H1 (cell line): ENCODE data around the gene C1orf21. TPM values are rescaled to one million over a fixed set of nuclear protein-coding genes. Genes with fewer than 3 reads are reported as not detected.

Experiments
- CTCF ChIA-PET: fragments of 300-600 bp; sonication (Branson Sonifier 250); formaldehyde crosslinking; loops from one replicate; lab custom pipeline; 2021; ENCODE audit not compliant: partially characterized antibody; lab: Charles Lee
- POLR2A ChIA-PET: fragments of 300-600 bp; sonication (Branson Sonifier 250); formaldehyde crosslinking; loops from one replicate; lab custom pipeline; 2021; ENCODE audit warnings: inconsistent platforms; ENCODE audit not compliant: partially characterized antibody; lab: Charles Lee
- DNase-seq, 2 experiments: peaks; one replicate each; pipeline versions ENCODE4 v3.0.0 to v3.0.0-alpha.2; 2010 to 2022; ENCODE audit warnings: low spot score in 2 of 2, low read depth in 1 of 2, mixed read lengths in 1 of 2
- FAIRE-seq: peaks from 2 replicates; lab custom pipeline; 2011; peaks lifted over from hg19 to GRCh38; lab: Jason Lieb, UNC
- H2AFZ ChIP-seq: 2 replicates; pipeline ENCODE4 v1.8.1; 2012; ENCODE audit warnings: low read length, inconsistent platforms
- H2AK5ac ChIP-seq: 2 replicates; pipeline ENCODE4 v1.6.1; 2013; ENCODE audit warnings: low read depth, low read length
- H2BK120ac ChIP-seq: replicated peaks from 2 replicates; pipeline ENCODE3; 2013; ENCODE audit warnings: low read depth, low read length, inconsistent platforms
- H2BK12ac ChIP-seq: 2 replicates; pipeline ENCODE4 v1.6.1; 2013; ENCODE audit warnings: low read depth, low read length
- H2BK15ac ChIP-seq: 2 replicates; pipeline ENCODE4 v1.6.1; 2013; ENCODE audit warnings: low read length
- H2BK20ac ChIP-seq: 2 replicates; pipeline ENCODE4 v1.6.1; 2013; ENCODE audit warnings: low read length
- H2BK5ac ChIP-seq: 2 replicates; pipeline ENCODE4 v1.6.1; 2013; ENCODE audit warnings: low read depth, low read length
- H3K14ac ChIP-seq: 2 replicates; pipeline ENCODE4 v1.6.1; 2013; ENCODE audit warnings: inconsistent platforms; ENCODE audit not compliant: insufficient read length
- H3K18ac ChIP-seq: 2 replicates; pipeline ENCODE4 v1.6.1; 2013; ENCODE audit warnings: low read length; ENCODE audit errors: extremely low read depth
- H3K23ac ChIP-seq: 2 replicates; pipeline ENCODE4 v1.6.1; 2013; ENCODE audit warnings: inconsistent platforms; ENCODE audit not compliant: insufficient read length
- H3K23me2 ChIP-seq: 2 replicates; pipeline ENCODE4 v1.6.1; 2013; ENCODE audit warnings: low read depth, low read length
- H3K27ac ChIP-seq: 2 replicates; pipeline ENCODE4 v1.6.1; 2011; ENCODE audit warnings: low read depth, low read length, inconsistent platforms
- H3K27me3 ChIP-seq, 4 experiments: replicated peaks in 1 of 4; 1 replicate in 1 of 4; 2 replicates in 3 of 4; pipeline versions ENCODE4 v1.6.1 to v1.8.1; 2011 to 2013; ENCODE audit warnings: low read length in 3 of 4, mild to moderate bottlenecking in 3 of 4, inconsistent platforms in 2 of 4, mixed read lengths in 2 of 4, moderate library complexity in 1 of 4; ENCODE audit not compliant: control insufficient read depth in 3 of 4, insufficient read depth in 3 of 4; ENCODE audit errors: extremely low read depth in 1 of 4
- H3K36me3 ChIP-seq, 4 experiments: 2 replicates each; pipeline versions ENCODE4 v1.6.1 to v1.8.1; 2011 to 2013; ENCODE audit warnings: mild to moderate bottlenecking in 4 of 4, low read length in 3 of 4, moderate library complexity in 2 of 4, control low read depth in 1 of 4, inconsistent platforms in 1 of 4; ENCODE audit not compliant: insufficient read depth in 4 of 4, control insufficient read depth in 2 of 4
- H3K4ac ChIP-seq: replicated peaks from 2 replicates; pipeline ENCODE3; 2013; ENCODE audit warnings: low read length, low read depth, mixed read lengths, inconsistent platforms; ENCODE audit not compliant: insufficient read length
- H3K4me1 ChIP-seq, 4 experiments: replicated peaks in 1 of 4; 1 replicate in 1 of 4; 2 replicates in 3 of 4; pipeline versions ENCODE4 v1.6.1 to v1.8.1; 2011 to 2013; ENCODE audit warnings: low read length in 3 of 4, inconsistent platforms in 2 of 4, mixed read lengths in 1 of 4; ENCODE audit not compliant: insufficient read depth in 4 of 4, control insufficient read depth in 3 of 4
- H3K4me2 ChIP-seq, 2 experiments: 2 replicates each; pipeline versions ENCODE4 v1.6.1 to v1.8.1; 2011 to 2013; ENCODE audit warnings: low read depth in 2 of 2, low read length in 2 of 2, control low read depth in 1 of 2, inconsistent platforms in 1 of 2, mild to moderate bottlenecking in 1 of 2; ENCODE audit not compliant: insufficient read depth in 1 of 2
- H3K4me3 ChIP-seq, 4 experiments: fragments of 200-600, 300-600 bp in 1 of 4; sonication (generic), shearing (Covaris generic), sonication (Bioruptor Twin) in 1 of 4; 2 replicates each; pipeline versions ENCODE4 v1.5.1 to v1.8.1; 2011 to 2016; ENCODE audit warnings: low read length in 4 of 4, low read depth in 3 of 4, control low read depth in 2 of 4, inconsistent platforms in 2 of 4, mild to moderate bottlenecking in 2 of 4, mixed read lengths in 1 of 4, moderate library complexity in 1 of 4; ENCODE audit not compliant: insufficient read depth in 2 of 4; ENCODE audit errors: extremely low read depth in 1 of 4
- H3K56ac ChIP-seq: replicated peaks from 2 replicates; pipeline ENCODE3; 2013; ENCODE audit warnings: low read depth, mild to moderate bottlenecking, mixed read lengths, low read length, inconsistent platforms; ENCODE audit not compliant: insufficient read length
- H3K79me1 ChIP-seq: 2 replicates; pipeline ENCODE4 v1.6.1; 2013; ENCODE audit warnings: low read depth, low read length, control low read depth
- H3K79me2 ChIP-seq, 2 experiments: 2 replicates each; pipeline versions ENCODE4 v1.6.1 to v1.8.1; 2012 to 2013; ENCODE audit warnings: low read length in 2 of 2, mild to moderate bottlenecking in 2 of 2, inconsistent platforms in 1 of 2; ENCODE audit not compliant: insufficient read depth in 2 of 2, control insufficient read depth in 1 of 2
- H3K9ac ChIP-seq, 4 experiments: replicated peaks in 1 of 4; 1 replicate in 1 of 4; 2 replicates in 3 of 4; pipeline versions ENCODE4 v1.6.1 to v1.8.1; 2011 to 2013; ENCODE audit warnings: low read depth in 3 of 4, low read length in 3 of 4, control low read depth in 2 of 4, mild to moderate bottlenecking in 2 of 4, moderate library complexity in 2 of 4, inconsistent platforms in 1 of 4; ENCODE audit errors: extremely low read depth in 1 of 4
- H3K9me3 ChIP-seq, 2 experiments: 2 replicates each; pipeline versions ENCODE4 v1.6.1 to v1.8.1; 2012 to 2013; ENCODE audit warnings: mild to moderate bottlenecking in 2 of 2, moderate library complexity in 2 of 2, control low read depth in 1 of 2, inconsistent platforms in 1 of 2, low read depth in 1 of 2, low read length in 1 of 2, mixed read lengths in 1 of 2; ENCODE audit not compliant: insufficient read depth in 2 of 2
- H4K20me1 ChIP-seq, 2 experiments: replicated peaks in 1 of 2; 2 replicates each; pipeline versions ENCODE3 to v1.8.1; 2011 to 2013; ENCODE audit warnings: inconsistent platforms in 2 of 2, low read length in 2 of 2, mild to moderate bottlenecking in 1 of 2; ENCODE audit not compliant: insufficient read depth in 2 of 2, control insufficient read depth in 1 of 2
- H4K5ac ChIP-seq: 2 replicates; pipeline ENCODE4 v1.6.1; 2013; ENCODE audit warnings: low read length, low read depth, mixed read lengths, inconsistent platforms; ENCODE audit not compliant: insufficient read length
- H4K8ac ChIP-seq: 2 replicates; pipeline ENCODE4 v1.8.0; 2013; ENCODE audit warnings: mild to moderate bottlenecking, moderate library complexity, low read length, inconsistent platforms; ENCODE audit not compliant: insufficient read depth; ENCODE audit errors: extremely low read depth
- H4K91ac ChIP-seq: replicated peaks from 2 replicates; pipeline ENCODE3; 2013; ENCODE audit warnings: low read length, mixed read lengths, inconsistent platforms; ENCODE audit not compliant: insufficient read length
- GTF2F1 ChIP-seq: IDR thresholded peaks from 2 replicates; pipeline ENCODE4 v1.6.1; 2012; ENCODE audit warnings: low read depth, low read length, improper control_type of control experiment, borderline replicate concordance
- NANOG ChIP-seq: IDR thresholded peaks from 2 replicates; pipeline ENCODE4 v1.6.1; 2011; ENCODE audit warnings: low read length, low read depth, mild to moderate bottlenecking, inconsistent platforms; ENCODE audit not compliant: insufficient read depth, poor library complexity, severe bottlenecking
- WGBS, 2 experiments: shearing (Covaris generic) in 1 of 2; methylation state at CpG; one replicate each; pipeline versions ENCODE4 v1.1.6 to v1.1.7; 2013 to 2015; ENCODE audit warnings: low lambda C conversion rate in 2 of 2, mixed read lengths in 2 of 2, inconsistent platforms in 1 of 2, low coverage in 1 of 2, missing lambda C conversion rate in 1 of 2; ENCODE audit not compliant: insufficient replicate concordance in 2 of 2, insufficient coverage in 1 of 2, insufficient read length in 1 of 2; ENCODE audit errors: extremely low coverage in 1 of 2, missing lambda C conversion rate in 1 of 2; 5-methylcytosine and 5-hydroxymethylcytosine counted together
- polyA plus RNA-seq, 7 experiments: library from polyadenylated mRNA; depleted of rRNA in 3 of 7; stranded (reverse) in 5 of 7; unstranded in 2 of 7; fragments of >200 nt in 5 of 7; fragments of 200-250 nt in 2 of 7; gene quantifications; 1 replicate in 5 of 7; 2 replicates in 1 of 7; 4 replicates in 1 of 7; pipeline versions ENCODE4 v1.2.1 to v1.2.3, GENCODE V29; 2011 to 2013; ENCODE audit warnings: missing spikeins in 2 of 7, mixed read lengths in 2 of 7
- total RNA-seq: library from RNA; stranded (reverse); fragmentation: NEBNext Ultra II Directional; extraction: Animal tissue kit (Norgen Biotek cat#: 25700); gene quantifications from 2 replicates; pipeline ENCODE4 v1.2.1, GENCODE V29; 2021

Gene C1orf21
- total and polyA plus RNA-seq, 2 of the 8 experiments (the other 6 are each of a cell fraction or from before 2014, with no cell fraction given), result 16.6 to 51.0 TPM

DNA sequence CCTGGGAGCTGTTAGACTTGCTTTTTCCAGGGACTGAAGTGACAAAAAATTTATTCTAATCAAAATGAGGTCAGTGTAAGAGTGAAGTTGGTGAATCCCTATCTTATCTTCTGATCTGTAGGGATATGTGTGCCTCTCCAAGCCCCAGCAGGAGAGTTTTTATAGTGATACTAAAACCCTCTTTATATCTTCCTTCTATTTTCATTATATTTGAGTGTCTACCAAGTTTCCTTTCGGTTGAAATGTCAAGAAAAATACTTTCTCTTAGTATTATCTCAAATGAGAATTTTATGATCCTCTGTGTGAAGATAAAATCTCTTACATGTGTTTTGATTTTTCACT is 18.9 kb downstream of the C1orf21 start:
- Histone ChIP-seq H4K8ac (no peak overlapping the region), H3K23me2 (no peaks in the 10 kb centered on the region), H3K14ac (no peak overlapping the region), H3K9me3 (no peaks in the 10 kb centered on the region), H3K27me3 (no peaks in the 10 kb centered on the region), H2BK12ac (no peak overlapping the region), H2AFZ (no peak overlapping the region), H3K79me1 (no peaks in the 10 kb centered on the region), H3K36me3 (no peaks in the 10 kb centered on the region), H3K4me3 (no peak overlapping the region), H3K27ac (no peak overlapping the region), H4K5ac (no peak overlapping the region), H3K4me1 (peaks cover 2 to 16% (median 7%) of the 10 kb centered on the region in 4 experiments; a peak in 6 of 7 replicates), H3K23ac (no peak overlapping the region), H2BK20ac (no peak overlapping the region), H3K18ac (no peak overlapping the region), H2BK5ac (no peak overlapping the region), H3K4me2 (no peak overlapping the region), H2BK120ac (no peak overlapping the region), H3K9ac (no peak overlapping the region), H4K91ac (no peak overlapping the region), H3K79me2 (peaks cover 0 to 98% of the 10 kb centered on the region in 2 experiments; a peak in 2 of 4 replicates), H3K4ac (no peak overlapping the region), H4K20me1 (peaks cover 2% of the 10 kb centered on the region in 2 experiments), H3K56ac (no peak overlapping the region), H2BK15ac (no peak overlapping the region), H2AK5ac (no peak overlapping the region)
- WGBS, 2 experiments, result 79% methylated on average over 1 of the region's 1 CpG; no CpG with 5 or more reads in 1 of the 2 experiments
- ChIA-PET POLR2A (no interaction called here), CTCF (interaction anchor here (1.3 kb wide), 1 partner anchor 12 kb away, joined by 5 read pairs; no protein-coding TSS in a partner anchor)
- TF ChIP-seq NANOG, result no peak
- no peak for TF ChIP-seq GTF2F1
- FAIRE-seq, result no peak
- no peak for DNase-seq
